Measurements from ENCODE around the gene ESYT1. TPM values are rescaled to one million over a fixed set of nuclear protein-coding genes. Genes with fewer than 3 reads are reported as not detected.
A peak's percentile ranks its signal among the peaks of the same experiment; 100 is the strongest.

Gene ESYT1
- total RNA-seq, 1 donor from 2014 or later, result 75.3 TPM

GRCh38 chr12:56178347-56178746 is 50.3 kb downstream of the ESYT1 start:
- H3K4me1 ChIP-seq, result no peaks in the 10 kb centered on the region
- H3K4me3 ChIP-seq, result no peak overlapping the region
- peaks cover 25% of the 10 kb centered on the region for H3K36me3 ChIP-seq
- no peak overlapping the region for H3K27ac ChIP-seq
- H3K4me2 ChIP-seq, result no peak overlapping the region
- TF ChIP-seq EZH2 (IDR thresholded peaks at IDR 0.05), result no peak
- no peak for TF ChIP-seq EZH2phosphoT487 (IDR thresholded peaks at IDR 0.05)
- no peak for TF ChIP-seq CTCF (IDR thresholded peaks at IDR 0.05)
- no peaks in the 10 kb centered on the region for H3F3A ChIP-seq (ENCODE audit: low read depth)
- no peak overlapping the region for H3K27ac Mint-ChIP-seq
- no peak for DNase-seq (ENCODE audit: low spot score)
- no peaks in the 10 kb centered on the region for H4K20me1 ChIP-seq (ENCODE audit: low read depth)
- no peaks in the 10 kb centered on the region for H3K9me3 Mint-ChIP-seq
- H3K4me1 Mint-ChIP-seq, result no peaks in the 10 kb centered on the region
- peaks cover 59% of the 10 kb centered on the region for H3K36me3 Mint-ChIP-seq
- no peaks in the 10 kb centered on the region for H3K79me2 ChIP-seq (ENCODE audit: low read depth)
- peaks cover 3% of the 10 kb centered on the region for H3K27me3 Mint-ChIP-seq (ENCODE audit: insufficient read depth, low read depth)
- no peaks in the 10 kb centered on the region for H3K9me3 ChIP-seq (ENCODE audit: low read depth)
- no peak overlapping the region for H3K9ac ChIP-seq
- H3K27me3 ChIP-seq, result no peaks in the 10 kb centered on the region
- no peak overlapping the region for H3K4me3 Mint-ChIP-seq
- no peak overlapping the region for H2AFZ ChIP-seq (replicated peaks)

DNA sequence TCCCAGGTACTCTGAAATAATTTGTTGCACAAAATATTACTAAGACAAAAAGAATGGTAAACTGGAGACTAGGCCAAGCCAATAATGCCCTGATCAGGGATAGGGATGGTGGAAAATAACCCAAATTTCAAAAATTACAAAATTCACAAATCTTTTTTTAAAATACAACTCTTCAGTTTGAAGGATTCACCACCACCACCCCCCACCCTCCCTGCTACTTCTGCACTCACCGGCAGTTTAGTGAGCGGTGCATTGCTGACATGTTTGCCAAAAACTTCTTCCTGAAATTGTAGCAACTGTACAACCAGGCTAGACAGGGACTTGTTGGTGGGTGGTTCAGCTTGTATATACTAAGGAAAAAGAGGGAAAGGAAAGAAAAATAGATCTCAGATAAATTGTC is 58.9 kb downstream of the ESYT1 start:
- no peak overlapping the region for H3K27ac ChIP-seq
- Mint-ChIP-seq H3K27me3 (ENCODE audit: insufficient read depth, low read depth) (peaks cover 18% of the 10 kb centered on the region), H3K27ac (no peak overlapping the region), H3K36me3 (peaks cover 23% of the 10 kb centered on the region), H3K9me3 (peaks cover 9% of the 10 kb centered on the region), H3K4me3 (peak overlapping the region; percentile 70), H3K4me1 (peaks cover 26% of the 10 kb centered on the region)
- peaks cover 10% of the 10 kb centered on the region for H3K4me1 ChIP-seq
- H3K79me2 ChIP-seq (ENCODE audit: low read depth), result peaks cover 49% of the 10 kb centered on the region
- H3K9ac ChIP-seq, result no peak overlapping the region
- H3K4me2 ChIP-seq, result peak overlapping the region; percentile 93
- no peak overlapping the region for H2AFZ ChIP-seq (replicated peaks)
- DNase-seq (ENCODE audit: low spot score), result no peak
- H3K4me3 ChIP-seq, result no peak overlapping the region
- no peak for TF ChIP-seq EZH2 (IDR thresholded peaks at IDR 0.05)
- TF ChIP-seq CTCF (IDR thresholded peaks at IDR 0.05), result no peak
- no peak for TF ChIP-seq EZH2phosphoT487 (IDR thresholded peaks at IDR 0.05)
- no peaks in the 10 kb centered on the region for H3K27me3 ChIP-seq
- peaks cover 20% of the 10 kb centered on the region for H4K20me1 ChIP-seq (ENCODE audit: low read depth)
- peaks cover 25% of the 10 kb centered on the region for H3K36me3 ChIP-seq
- no peaks in the 10 kb centered on the region for H3K9me3 ChIP-seq (ENCODE audit: low read depth)
- H3F3A ChIP-seq (ENCODE audit: low read depth), result peaks cover 36% of the 10 kb centered on the region

DNA sequence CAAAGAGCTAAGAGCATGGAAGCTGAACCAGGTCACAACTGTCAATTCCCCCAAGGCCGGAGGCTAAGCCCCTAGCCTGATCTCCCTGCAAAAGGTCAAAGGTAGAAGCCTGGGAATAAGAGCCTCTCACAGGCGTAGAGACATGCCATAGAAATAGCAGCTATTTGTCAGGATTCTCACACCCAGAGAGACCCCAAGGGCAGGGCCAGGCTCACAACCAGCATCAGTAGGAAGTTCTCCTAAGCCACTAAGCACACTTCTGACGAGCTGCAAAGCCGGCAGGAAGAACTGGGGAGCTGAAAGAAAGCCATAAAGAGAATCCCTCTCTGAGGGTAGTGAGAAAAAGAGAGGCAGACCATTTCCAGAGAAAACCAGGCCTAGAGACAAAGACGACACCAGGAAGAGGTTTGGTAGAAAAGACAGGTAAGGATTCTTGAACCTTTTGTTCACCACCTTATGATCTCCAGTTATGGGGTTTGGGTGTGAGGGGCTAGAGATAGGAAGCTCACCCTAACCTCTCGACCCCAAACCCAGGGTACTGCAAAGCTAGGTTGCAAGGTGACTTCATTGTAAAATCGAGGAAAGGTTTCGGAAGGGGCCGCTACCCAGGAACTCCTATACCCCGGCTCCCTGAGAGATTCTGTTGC is 60.2 kb downstream of the ESYT1 start:
- Histone ChIP-seq H3K4me2 (peak overlapping the region; percentile 93), H3K9me3 (ENCODE audit: low read depth) (no peaks in the 10 kb centered on the region), H3K27me3 (no peaks in the 10 kb centered on the region), H3F3A (ENCODE audit: low read depth) (peaks cover 45% of the 10 kb centered on the region), H3K79me2 (ENCODE audit: low read depth) (peaks cover 49% of the 10 kb centered on the region), H4K20me1 (ENCODE audit: low read depth) (peaks cover 20% of the 10 kb centered on the region), H3K27ac (peak overlapping the region; percentile 88), H3K4me1 (peaks cover 10% of the 10 kb centered on the region), H3K36me3 (peaks cover 25% of the 10 kb centered on the region), H2AFZ (replicated peaks) (no peak overlapping the region), H3K4me3 (peak overlapping the region; percentile 96), H3K9ac (peak overlapping the region; percentile 88)
- H3K4me1 Mint-ChIP-seq, result peaks cover 26% of the 10 kb centered on the region
- peaks cover 19% of the 10 kb centered on the region for H3K27me3 Mint-ChIP-seq (ENCODE audit: insufficient read depth, low read depth)
- no peak for TF ChIP-seq EZH2phosphoT487 (IDR thresholded peaks at IDR 0.05)
- no peak for TF ChIP-seq EZH2 (IDR thresholded peaks at IDR 0.05)
- TF ChIP-seq CTCF (IDR thresholded peaks at IDR 0.05), result no peak
- H3K4me3 Mint-ChIP-seq, result peak overlapping the region; percentile 94
- peaks cover 9% of the 10 kb centered on the region for H3K9me3 Mint-ChIP-seq
- H3K36me3 Mint-ChIP-seq, result peaks cover 18% of the 10 kb centered on the region
- DNase-seq (ENCODE audit: low spot score), result peak; percentile 15
- H3K27ac Mint-ChIP-seq, result peak overlapping the region; percentile 94

All from neural progenitor cell (in vitro differentiated cells).